H9 (cell line): ENCODE results near the gene CCDC40. TPM values are rescaled to one million over a fixed set of nuclear protein-coding genes. Genes with fewer than 3 reads are reported as not detected.

Source experiments
- DNase-seq: peaks from one replicate; pipeline ENCODE4 v3.0.0-alpha.2; 2017
- H2AFZ ChIP-seq: one replicate; pipeline ENCODE4 v1.6.1; 2013; ENCODE audit warnings: mild to moderate bottlenecking, low read length, control low read depth, moderate library complexity
- H2AK5ac ChIP-seq: 2 replicates; pipeline ENCODE4 v1.6.1; 2013; ENCODE audit warnings: low read length, control low read depth, mixed read lengths; ENCODE audit not compliant: insufficient read length
- H2BK120ac ChIP-seq: one replicate; pipeline ENCODE4 v1.6.1; 2013; ENCODE audit warnings: low read depth, mild to moderate bottlenecking, low read length, control low read depth, inconsistent platforms; ENCODE audit not compliant: poor library complexity, severe bottlenecking
- H2BK12ac ChIP-seq: 2 replicates; pipeline ENCODE4 v1.6.1; 2013; ENCODE audit warnings: low read length, control low read depth, mixed read lengths, low read depth; ENCODE audit not compliant: insufficient read length
- H2BK15ac ChIP-seq: 2 replicates; pipeline ENCODE4 v1.6.1; 2013; ENCODE audit warnings: low read depth, low read length, control low read depth
- H2BK20ac ChIP-seq: one replicate; pipeline ENCODE4 v1.6.1; 2013; ENCODE audit warnings: low read depth, mild to moderate bottlenecking, low read length, control low read depth, inconsistent platforms; ENCODE audit not compliant: poor library complexity, severe bottlenecking
- H2BK5ac ChIP-seq: 2 replicates; pipeline ENCODE4 v1.6.1; 2013; ENCODE audit warnings: low read length, control low read depth, mixed read lengths; ENCODE audit not compliant: insufficient read length
- H3K14ac ChIP-seq: 2 replicates; pipeline ENCODE4 v1.6.1; 2013; ENCODE audit warnings: low read length, control low read depth; ENCODE audit not compliant: insufficient read depth
- H3K18ac ChIP-seq: 2 replicates; pipeline ENCODE4 v1.6.1; 2013; ENCODE audit warnings: low read depth, mild to moderate bottlenecking, mixed read lengths, low read length, control low read depth; ENCODE audit not compliant: insufficient read length
- H3K23ac ChIP-seq: 2 replicates; pipeline ENCODE4 v1.6.1; 2013; ENCODE audit warnings: low read length, control low read depth, mixed read lengths, low read depth; ENCODE audit not compliant: insufficient read length
- H3K23me2 ChIP-seq: 2 replicates; pipeline ENCODE4 v1.6.1; 2013; ENCODE audit warnings: low read depth, mild to moderate bottlenecking, mixed read lengths, low read length, control low read depth; ENCODE audit not compliant: insufficient read length, poor library complexity, severe bottlenecking
- H3K27ac ChIP-seq: 2 replicates; pipeline ENCODE4 v1.5.1; 2013; ENCODE audit warnings: low read length, control low read depth, mixed read lengths, low read depth; ENCODE audit not compliant: insufficient read length
- H3K27me3 ChIP-seq: 2 replicates; pipeline ENCODE4 v1.6.1; 2013; ENCODE audit warnings: low read length, control low read depth, inconsistent platforms; ENCODE audit not compliant: insufficient read depth
- H3K4ac ChIP-seq: 2 replicates; pipeline ENCODE4 v1.6.1; 2013; ENCODE audit warnings: low read depth, mild to moderate bottlenecking, control low read depth, inconsistent platforms, low read length, moderate library complexity
- H3K4me1 ChIP-seq: 2 replicates; pipeline ENCODE4 v1.6.1; 2013; ENCODE audit warnings: low read length, control low read depth, inconsistent platforms; ENCODE audit not compliant: insufficient read depth
- H3K4me2 ChIP-seq: 2 replicates; pipeline ENCODE4 v1.6.1; 2013; ENCODE audit warnings: low read length, control low read depth, mixed read lengths; ENCODE audit not compliant: insufficient read length, insufficient read depth
- H3K56ac ChIP-seq: 2 replicates; pipeline ENCODE4 v1.6.1; 2013; ENCODE audit warnings: low read depth, mild to moderate bottlenecking, mixed read lengths, low read length, control low read depth; ENCODE audit not compliant: insufficient read length
- H3K79me1 ChIP-seq: 2 replicates; pipeline ENCODE4 v1.6.1; 2013; ENCODE audit warnings: low read depth, mild to moderate bottlenecking, moderate library complexity, low read length, control low read depth, inconsistent platforms; ENCODE audit not compliant: insufficient read depth, poor library complexity, severe bottlenecking
- H3K79me2 ChIP-seq: 2 replicates; pipeline ENCODE4 v1.6.1; 2013; ENCODE audit warnings: low read length, control low read depth, inconsistent platforms; ENCODE audit not compliant: insufficient read depth
- H3K9ac ChIP-seq: 2 replicates; pipeline ENCODE4 v1.6.1; 2013; ENCODE audit warnings: low read length, control low read depth, mixed read lengths; ENCODE audit not compliant: insufficient read length; ENCODE audit errors: extremely low read depth
- H3K9me3 ChIP-seq: one replicate; pipeline ENCODE4 v1.6.1; 2013; ENCODE audit warnings: low read depth, low read length, inconsistent platforms; ENCODE audit not compliant: control insufficient read depth
- H3T11ph ChIP-seq: one replicate; pipeline ENCODE4 v1.6.1; 2013; ENCODE audit warnings: mild to moderate bottlenecking, low read length, control low read depth, inconsistent platforms
- H4K20me1 ChIP-seq: one replicate; pipeline ENCODE4 v1.6.1; 2013; ENCODE audit not compliant: control insufficient read depth, insufficient read length, insufficient read depth
- H4K5ac ChIP-seq: 2 replicates; pipeline ENCODE4 v1.6.1; 2013; ENCODE audit warnings: low read depth, mild to moderate bottlenecking, mixed read lengths, low read length, control low read depth; ENCODE audit not compliant: insufficient read length
- H4K8ac ChIP-seq: replicated peaks from 2 replicates; pipeline ENCODE4 v1.6.1; 2013; ENCODE audit warnings: low read length, control low read depth, mixed read lengths, low read depth; ENCODE audit not compliant: insufficient read length
- H4K91ac ChIP-seq: 2 replicates; pipeline ENCODE4 v1.6.1; 2013; ENCODE audit warnings: low read depth, mild to moderate bottlenecking, moderate library complexity, mixed read lengths, low read length, control low read depth; ENCODE audit not compliant: insufficient read length
- H3K27ac Mint-ChIP-seq, 3 experiments: 2 replicates in 2 of 3; 3 replicates in 1 of 3; pipeline ENCODE4 v1.8.0; 2020 to 2021; ENCODE audit warnings: mixed read lengths in 3 of 3, mild to moderate bottlenecking in 1 of 3, moderate library complexity in 1 of 3
- H3K27me3 Mint-ChIP-seq: 2 replicates; pipeline ENCODE4 v1.8.0; 2021; ENCODE audit warnings: low read depth, mild to moderate bottlenecking, moderate library complexity, mixed read lengths
- H3K36me3 Mint-ChIP-seq, 3 experiments: 2 replicates in 2 of 3; 3 replicates in 1 of 3; pipeline ENCODE4 v1.8.0; 2020 to 2021; ENCODE audit warnings: low read depth in 3 of 3, mixed read lengths in 3 of 3; ENCODE audit not compliant: insufficient read depth in 1 of 3
- H3K4me1 Mint-ChIP-seq, 2 experiments: 2 replicates each; pipeline ENCODE4 v1.8.0; 2020; ENCODE audit warnings: mixed read lengths in 2 of 2
- H3K4me3 Mint-ChIP-seq, 2 experiments: 2 replicates in 1 of 2; 3 replicates in 1 of 2; pipeline ENCODE4 v1.8.0; 2020 to 2021; ENCODE audit warnings: mild to moderate bottlenecking in 2 of 2, mixed read lengths in 2 of 2, moderate library complexity in 1 of 2
- H3K9me3 Mint-ChIP-seq, 2 experiments: 2 replicates in 1 of 2; 3 replicates in 1 of 2; pipeline ENCODE4 v1.8.0; 2020; ENCODE audit warnings: mild to moderate bottlenecking in 2 of 2, mixed read lengths in 2 of 2, moderate library complexity in 1 of 2
- CTCF ChIP-seq: fragments of 200-600 bp; sonication (generic); conservative IDR thresholded peaks from 3 replicates; pipeline ENCODE4 v1.8.0; 2021; ENCODE audit warnings: antibody characterized with exemption, mild to moderate bottlenecking
- WGBS: extraction: QIAGEN DNeasy Blood & Tissue Kit; methylation state at CpG from one replicate; pipeline ENCODE4 v1.1.7; 2013; ENCODE audit warnings: missing lambda C conversion rate, low lambda C conversion rate, mixed read lengths; ENCODE audit not compliant: insufficient read length; ENCODE audit errors: extremely low coverage; 5-methylcytosine and 5-hydroxymethylcytosine counted together
- total RNA-seq: library from RNA; stranded (reverse); gene quantifications from 2 replicates; pipeline ENCODE4 v1.2.1, GENCODE V29; 2021

Gene CCDC40
- total RNA-seq, 1 experiment from 2014 or later, result 8.9 TPM

GRCh38 chr17:79989106-79989835 is 47.2 kb upstream of the CCDC40 start:
- Mint-ChIP-seq H3K9me3 (no peaks in the 10 kb centered on the region; a peak in 1 of 5 replicates), H3K36me3 (peaks cover 0 to 7% (median 0%) of the 10 kb centered on the region in 3 experiments; a peak in 1 of 7 replicates), H3K4me3 (no peak overlapping the region; a peak in 1 of 5 replicates), H3K27ac (peak overlapping the region in 2 of 3 experiments; percentile 62 to 90; a peak in 2 of 7 replicates), H3K27me3 (peaks cover 1% of the 10 kb centered on the region; the same call in 1 of the 2 replicates), H3K4me1 (peaks cover 47 to 60% of the 10 kb centered on the region in 2 experiments)
- DNase-seq, result no peak
- no peaks in the 10 kb centered on the region for H4K20me1 ChIP-seq
- no peak overlapping the region for H3K14ac ChIP-seq
- no peak for TF ChIP-seq CTCF
- no peak overlapping the region for H2BK120ac ChIP-seq
- no peak overlapping the region for H2BK5ac ChIP-seq
- no peak overlapping the region for H2AK5ac ChIP-seq
- no peak overlapping the region for H3K4me2 ChIP-seq
- no peak overlapping the region for H3K27ac ChIP-seq
- no peak overlapping the region for H3T11ph ChIP-seq
- no peak overlapping the region for H2BK12ac ChIP-seq
- H2BK15ac ChIP-seq, result no peak overlapping the region
- no peaks in the 10 kb centered on the region for H3K9me3 ChIP-seq
- H3K79me2 ChIP-seq, result peaks cover 2% of the 10 kb centered on the region; the same call in 1 of the 2 replicates
- H3K4ac ChIP-seq, result no peak overlapping the region
- no CpG with 5 or more reads among the region's 20 CpGs for whole genome bisulfite sequencing
- H3K4me1 ChIP-seq, result peaks cover 3% of the 10 kb centered on the region; the same call in 1 of the 2 replicates
- H3K23ac ChIP-seq, result no peak overlapping the region
- no peak overlapping the region for H3K18ac ChIP-seq
- H4K5ac ChIP-seq, result no peak overlapping the region
- no peak overlapping the region for H2BK20ac ChIP-seq
- no peak overlapping the region for H3K9ac ChIP-seq
- H3K27me3 ChIP-seq, result no peaks in the 10 kb centered on the region
- H2AFZ ChIP-seq, result no peak overlapping the region
- H4K91ac ChIP-seq, result no peak overlapping the region
- no peak overlapping the region for H4K8ac ChIP-seq
- no peak overlapping the region for H3K56ac ChIP-seq
- no peaks in the 10 kb centered on the region for H3K23me2 ChIP-seq
- H3K79me1 ChIP-seq, result peaks cover 9% of the 10 kb centered on the region
